ENCODE measurements around the gene SLC5A3.
A peak's percentile ranks its signal among the peaks of the same experiment; 100 is the strongest.

SLC5A3 gene

DNA sequence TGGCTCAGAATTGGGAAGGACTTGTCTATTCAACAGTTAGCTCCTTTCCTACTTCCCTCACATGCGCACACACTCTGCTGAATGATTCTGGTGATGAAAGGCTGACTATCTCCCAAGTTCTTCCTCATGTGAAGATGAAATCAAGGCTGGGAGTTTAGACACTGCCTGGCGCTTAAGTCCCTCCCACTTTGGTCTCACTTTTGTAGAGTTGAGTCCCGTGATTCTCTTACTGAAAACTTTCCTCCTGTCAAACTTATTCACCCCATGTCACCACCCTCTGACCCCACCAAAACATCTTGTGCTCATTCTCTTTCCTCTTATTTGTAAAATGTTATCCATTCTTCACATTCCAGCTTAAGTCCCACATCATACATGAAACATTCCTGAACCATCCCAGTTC is 8.4 kb upstream of the SLC5A3 start:
- Histone ChIP-seq H3K4me3 (ENCODE audit: low read length in 2 of 2) (no peak overlapping the region), H3K36me3 (ENCODE audit: control insufficient read depth in 2 of 2, insufficient read depth in 2 of 2, low read length in 2 of 2) (no peaks in the 10 kb centered on the region), H3K27ac (ENCODE audit: low read depth in 2 of 2, low read length in 2 of 2) (no peak overlapping the region), H3K27me3 (ENCODE audit: control insufficient read depth in 2 of 2, insufficient read depth in 2 of 2, low read length in 2 of 2) (no peaks in the 10 kb centered on the region), H3K9me3 (ENCODE audit: control insufficient read depth in 2 of 2, low read length in 2 of 2) (no peaks in the 10 kb centered on the region), H3K4me1 (ENCODE audit: control insufficient read depth in 2 of 2, insufficient read depth in 2 of 2, low read length in 2 of 2) (no peaks in the 10 kb centered on the region), H3K9ac (ENCODE audit: low read depth in 1 of 2, low read length in 2 of 2) (no peak overlapping the region)

DNA sequence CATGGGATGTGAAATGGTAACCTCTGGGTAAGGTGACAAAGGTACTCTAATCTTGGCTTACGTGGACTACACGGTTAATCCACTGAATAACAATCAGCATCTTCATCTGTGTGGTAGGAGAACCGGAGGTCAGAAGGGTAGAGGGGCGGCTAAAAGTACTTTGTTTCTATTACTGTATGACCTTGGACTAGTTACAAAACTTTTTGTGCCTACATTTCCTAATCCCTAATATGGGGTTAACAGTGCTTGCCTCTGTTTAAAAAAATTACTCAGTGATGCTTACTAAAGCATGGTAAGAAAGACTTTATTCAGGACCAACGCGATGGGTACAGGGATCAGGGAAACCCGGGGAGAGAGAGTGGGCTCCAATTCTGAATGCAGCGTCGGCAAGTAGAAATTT is 1.7 kb upstream of the SLC5A3 start:
- H3K36me3 ChIP-seq (ENCODE audit: control insufficient read depth in 2 of 2, insufficient read depth in 2 of 2, low read length in 2 of 2) = no peaks in the 10 kb centered on the region
- no peaks in the 10 kb centered on the region for H3K9me3 ChIP-seq (ENCODE audit: control insufficient read depth in 2 of 2, low read length in 2 of 2)
- H3K9ac ChIP-seq (ENCODE audit: low read depth in 1 of 2, low read length in 2 of 2) = no peak overlapping the region
- H3K4me3 ChIP-seq (ENCODE audit: low read length in 2 of 2) = no peak overlapping the region
- H3K27me3 ChIP-seq (ENCODE audit: control insufficient read depth in 2 of 2, insufficient read depth in 2 of 2, low read length in 2 of 2) = no peaks in the 10 kb centered on the region
- H3K4me1 ChIP-seq (ENCODE audit: control insufficient read depth in 2 of 2, insufficient read depth in 2 of 2, low read length in 2 of 2) = peaks cover 16 to 21% of the 10 kb centered on the region in 2 donors
- no peak overlapping the region for H3K27ac ChIP-seq (ENCODE audit: low read depth in 2 of 2, low read length in 2 of 2)

DNA sequence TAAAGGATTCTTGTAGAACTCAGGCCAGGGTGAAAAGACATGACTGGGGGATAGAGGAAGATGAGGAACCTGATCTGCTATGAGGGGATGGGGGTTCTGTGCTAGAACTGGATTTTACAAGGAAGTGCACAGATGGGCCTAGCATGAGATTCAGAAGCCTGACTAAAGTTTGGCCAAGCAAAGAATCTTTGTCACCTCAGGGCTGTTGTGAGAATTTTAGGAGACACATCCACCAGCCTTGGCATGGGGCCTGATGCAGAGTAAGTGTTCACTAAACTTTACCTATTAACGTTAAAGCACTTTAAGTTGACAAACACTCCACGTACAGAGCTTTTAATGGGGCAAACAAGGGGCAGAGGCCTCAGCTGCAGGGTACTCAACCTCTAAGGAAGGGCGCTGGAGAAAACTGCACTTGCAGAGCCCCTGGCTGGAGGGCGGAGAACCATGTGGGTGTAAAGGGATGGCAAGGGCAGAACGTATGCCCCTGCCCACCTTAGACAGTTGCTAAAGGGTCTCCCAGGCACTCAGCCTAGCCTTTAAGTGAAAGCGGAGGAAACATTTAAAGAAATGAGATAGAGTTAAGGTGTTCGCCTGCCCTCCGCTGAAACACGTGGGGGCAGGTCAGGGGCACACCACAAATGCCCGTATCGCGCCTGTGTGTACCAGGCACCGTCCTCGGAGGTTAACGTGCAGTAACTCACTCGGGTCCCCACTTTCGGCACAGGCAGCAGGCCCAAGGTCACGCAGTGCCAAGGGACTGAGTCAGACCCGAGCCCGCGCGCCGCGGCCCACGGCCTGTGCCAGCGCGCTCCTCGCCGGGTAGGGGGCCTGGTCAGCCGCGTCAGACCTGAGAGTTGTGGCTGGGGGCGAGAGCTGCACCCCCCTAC is 990 bp upstream of the SLC5A3 start:
- no peaks in the 10 kb centered on the region for H3K27me3 ChIP-seq (ENCODE audit: control insufficient read depth in 2 of 2, insufficient read depth in 2 of 2, low read length in 2 of 2)
- H3K27ac ChIP-seq (ENCODE audit: low read depth in 2 of 2, low read length in 2 of 2) = peak overlapping the region; percentile 69 to 70

DNA sequence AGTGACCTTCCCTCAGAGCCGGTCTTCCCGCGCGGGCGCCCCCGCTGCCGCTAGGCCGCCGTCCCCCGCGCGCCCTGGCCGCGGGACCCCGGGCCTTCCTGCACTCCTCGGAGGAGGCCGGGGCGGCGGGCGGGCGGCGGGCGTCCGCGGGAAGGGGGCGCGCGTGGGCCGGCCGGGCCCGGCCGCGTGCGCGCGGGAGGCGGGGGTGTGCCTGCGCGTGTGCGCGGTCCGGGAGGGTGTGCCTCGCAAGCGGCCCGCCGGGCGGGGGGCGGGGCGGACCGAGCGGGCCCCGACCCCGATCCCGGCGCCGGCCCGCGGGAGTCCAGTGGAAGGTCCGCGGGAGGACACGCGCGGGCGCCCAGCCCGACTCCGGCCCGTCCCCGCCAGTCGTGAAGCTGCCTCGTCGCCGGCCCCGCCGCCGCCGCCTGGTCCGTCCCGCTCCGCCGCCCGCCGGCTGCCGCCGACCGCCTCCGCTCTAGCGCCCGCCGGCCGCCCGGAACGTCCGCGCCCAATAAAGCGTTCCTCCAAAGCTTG is 438 bp downstream of the SLC5A3 start:
- Histone ChIP-seq H3K9me3 (ENCODE audit: control insufficient read depth in 2 of 2, low read length in 2 of 2) (no peaks in the 10 kb centered on the region), H3K9ac (ENCODE audit: low read depth in 1 of 2, low read length in 2 of 2) (peak overlapping the region; percentile 65 to 84), H3K27ac (ENCODE audit: low read depth in 2 of 2, low read length in 2 of 2) (peak overlapping the region; percentile 87 to 92), H3K4me1 (ENCODE audit: control insufficient read depth in 2 of 2, insufficient read depth in 2 of 2, low read length in 2 of 2) (peaks cover 20 to 31% of the 10 kb centered on the region in 2 donors), H3K4me3 (ENCODE audit: low read length in 2 of 2) (peak overlapping the region; percentile 79 to 90), H3K27me3 (ENCODE audit: control insufficient read depth in 2 of 2, insufficient read depth in 2 of 2, low read length in 2 of 2) (no peaks in the 10 kb centered on the region), H3K36me3 (ENCODE audit: control insufficient read depth in 2 of 2, insufficient read depth in 2 of 2, low read length in 2 of 2) (no peaks in the 10 kb centered on the region)

More for the DNA sequence above, 990 bp upstream of the SLC5A3 start:
- Histone ChIP-seq H3K36me3 (ENCODE audit: control insufficient read depth in 2 of 2, insufficient read depth in 2 of 2, low read length in 2 of 2) (no peaks in the 10 kb centered on the region), H3K9ac (ENCODE audit: low read depth in 1 of 2, low read length in 2 of 2) (peak overlapping the region; percentile 60 to 74), H3K9me3 (ENCODE audit: control insufficient read depth in 2 of 2, low read length in 2 of 2) (no peaks in the 10 kb centered on the region), H3K4me1 (ENCODE audit: control insufficient read depth in 2 of 2, insufficient read depth in 2 of 2, low read length in 2 of 2) (peaks cover 16 to 21% of the 10 kb centered on the region in 2 donors), H3K4me3 (ENCODE audit: low read length in 2 of 2) (peak overlapping the region; percentile 68 to 74)

DNA sequence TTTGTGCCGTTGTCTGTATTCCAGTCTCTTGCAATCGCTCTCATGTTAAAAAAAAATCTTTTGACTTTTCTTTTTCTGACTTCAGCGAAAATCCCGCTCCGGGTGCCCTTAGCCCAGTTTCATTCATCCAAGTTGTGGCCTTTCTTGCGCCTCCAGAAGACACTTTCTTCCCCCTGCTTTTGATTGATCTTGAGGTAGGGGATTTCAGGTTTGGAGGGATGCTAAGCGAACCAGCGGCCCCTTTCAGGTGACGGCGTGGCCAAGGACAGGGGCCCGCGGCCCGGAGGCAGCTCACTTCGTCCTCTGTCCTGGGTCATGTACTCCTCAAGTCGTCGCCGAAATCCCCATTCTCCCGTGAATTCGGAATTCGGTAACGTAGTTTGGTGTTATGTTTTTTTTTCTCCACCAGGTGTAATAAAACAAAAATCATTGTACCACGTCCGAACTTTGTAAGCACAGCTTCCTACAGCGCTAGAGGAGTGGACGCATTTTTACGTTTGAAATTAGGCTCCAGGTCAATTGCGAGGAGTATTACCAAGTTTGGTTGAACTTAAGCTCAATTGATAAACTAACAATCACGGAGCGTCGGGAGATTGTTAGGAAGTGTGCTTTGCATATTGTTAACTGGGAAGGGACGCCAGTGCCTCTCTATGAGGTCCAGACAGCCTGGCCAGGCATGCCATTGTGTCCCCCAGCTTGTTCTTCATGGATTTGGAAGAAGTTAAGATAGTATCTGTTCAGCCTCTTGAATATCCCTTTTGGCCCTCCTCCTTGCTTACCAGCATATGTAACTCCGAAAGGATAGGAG is 1.1 kb downstream of the SLC5A3 start:
- H3K9me3 ChIP-seq (ENCODE audit: control insufficient read depth in 2 of 2, low read length in 2 of 2) = no peaks in the 10 kb centered on the region
- H3K9ac ChIP-seq (ENCODE audit: low read depth in 1 of 2, low read length in 2 of 2) = peak overlapping the region; percentile 65 to 83
- H3K27ac ChIP-seq (ENCODE audit: low read depth in 2 of 2, low read length in 2 of 2) = peak overlapping the region; percentile 56 to 60
- no peaks in the 10 kb centered on the region for H3K36me3 ChIP-seq (ENCODE audit: control insufficient read depth in 2 of 2, insufficient read depth in 2 of 2, low read length in 2 of 2)
- peak overlapping the region; percentile 68 to 75 for H3K4me3 ChIP-seq (ENCODE audit: low read length in 2 of 2)
- no peaks in the 10 kb centered on the region for H3K27me3 ChIP-seq (ENCODE audit: control insufficient read depth in 2 of 2, insufficient read depth in 2 of 2, low read length in 2 of 2)
- peaks cover 20 to 36% of the 10 kb centered on the region in 2 donors for H3K4me1 ChIP-seq (ENCODE audit: control insufficient read depth in 2 of 2, insufficient read depth in 2 of 2, low read length in 2 of 2)

DNA sequence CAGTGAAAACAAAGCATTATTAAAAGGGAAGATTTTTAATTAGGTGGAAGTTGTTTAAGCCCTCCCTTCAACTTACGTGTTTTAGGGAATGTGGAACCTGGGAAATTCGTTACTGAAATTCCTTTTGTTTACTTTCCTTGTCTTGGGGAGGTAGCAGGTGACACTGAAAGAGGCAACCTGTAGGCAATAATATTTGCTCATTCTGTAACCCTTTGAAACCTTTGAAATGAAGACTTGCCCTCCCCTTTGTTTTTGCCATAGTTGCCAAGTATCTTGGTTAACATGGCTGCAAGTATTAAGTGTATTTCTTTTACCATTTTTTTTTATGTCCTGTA is 1.7 kb downstream of the SLC5A3 start:
- peak overlapping the region; percentile 65 to 83 for H3K9ac ChIP-seq (ENCODE audit: low read depth in 1 of 2, low read length in 2 of 2)
- H3K4me3 ChIP-seq (ENCODE audit: low read length in 2 of 2) = peak overlapping the region; percentile 68 to 75

DNA sequence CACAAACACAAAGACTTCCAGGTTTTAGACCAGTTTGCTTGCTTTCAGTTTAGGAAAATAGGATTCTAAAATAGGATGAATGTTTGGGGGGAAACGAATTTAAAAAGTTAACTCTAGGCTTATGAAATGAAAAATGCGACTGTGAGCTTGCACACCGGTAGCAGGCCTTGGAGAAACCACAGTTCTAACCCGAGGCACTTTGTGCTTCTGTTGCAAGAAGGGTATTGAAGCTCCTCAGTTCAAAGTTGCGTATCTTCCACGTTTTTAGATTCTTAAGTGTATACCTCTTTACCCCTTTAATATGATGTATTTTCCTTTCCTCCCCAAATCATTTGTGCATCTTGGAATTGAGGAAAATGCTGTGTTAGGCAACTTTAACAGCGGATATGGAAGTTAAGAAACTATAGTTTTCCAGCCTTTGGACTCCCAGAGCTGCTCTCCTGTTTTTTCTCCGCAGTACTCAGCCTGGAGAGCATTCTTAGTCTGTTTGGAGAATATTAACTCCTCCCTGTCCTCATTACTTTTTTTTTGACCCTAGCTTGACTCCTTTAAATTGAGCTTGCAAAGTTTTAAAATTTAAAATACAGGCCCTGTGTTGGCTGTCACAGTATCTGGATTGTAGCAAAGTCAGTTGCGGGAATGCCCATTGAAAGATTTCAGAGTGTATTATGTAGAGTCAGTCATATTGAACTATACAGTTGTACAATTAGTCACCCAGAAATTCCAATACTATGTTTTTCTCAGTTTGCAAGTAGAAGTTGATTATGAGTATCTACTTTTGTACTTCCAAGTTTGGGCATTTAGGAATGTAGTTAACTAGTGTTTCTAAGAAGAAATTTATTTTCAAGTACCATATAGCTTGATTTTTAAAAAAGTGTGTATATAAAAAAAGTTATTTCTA is 2.6 kb downstream of the SLC5A3 start:
- no peaks in the 10 kb centered on the region for H3K27me3 ChIP-seq (ENCODE audit: control insufficient read depth in 2 of 2, insufficient read depth in 2 of 2, low read length in 2 of 2)
- no peaks in the 10 kb centered on the region for H3K9me3 ChIP-seq (ENCODE audit: control insufficient read depth in 2 of 2, low read length in 2 of 2)
- peak overlapping the region in 1 of 2 donors; percentile 75 for H3K4me3 ChIP-seq (ENCODE audit: low read length in 2 of 2)
- H3K9ac ChIP-seq (ENCODE audit: low read depth in 1 of 2, low read length in 2 of 2) = peak overlapping the region in 1 of 2 donors; percentile 7
- H3K27ac ChIP-seq (ENCODE audit: low read depth in 2 of 2, low read length in 2 of 2) = no peak overlapping the region
- H3K4me1 ChIP-seq (ENCODE audit: control insufficient read depth in 2 of 2, insufficient read depth in 2 of 2, low read length in 2 of 2) = peaks cover 20 to 47% of the 10 kb centered on the region in 2 donors
- H3K36me3 ChIP-seq (ENCODE audit: control insufficient read depth in 2 of 2, insufficient read depth in 2 of 2, low read length in 2 of 2) = no peaks in the 10 kb centered on the region

More for the DNA sequence above, 1.7 kb downstream of the SLC5A3 start:
- Histone ChIP-seq H3K36me3 (ENCODE audit: control insufficient read depth in 2 of 2, insufficient read depth in 2 of 2, low read length in 2 of 2) (no peaks in the 10 kb centered on the region), H3K27me3 (ENCODE audit: control insufficient read depth in 2 of 2, insufficient read depth in 2 of 2, low read length in 2 of 2) (no peaks in the 10 kb centered on the region), H3K27ac (ENCODE audit: low read depth in 2 of 2, low read length in 2 of 2) (peak overlapping the region; percentile 13 to 56), H3K9me3 (ENCODE audit: control insufficient read depth in 2 of 2, low read length in 2 of 2) (no peaks in the 10 kb centered on the region), H3K4me1 (ENCODE audit: control insufficient read depth in 2 of 2, insufficient read depth in 2 of 2, low read length in 2 of 2) (peaks cover 20 to 41% of the 10 kb centered on the region in 2 donors)

DNA sequence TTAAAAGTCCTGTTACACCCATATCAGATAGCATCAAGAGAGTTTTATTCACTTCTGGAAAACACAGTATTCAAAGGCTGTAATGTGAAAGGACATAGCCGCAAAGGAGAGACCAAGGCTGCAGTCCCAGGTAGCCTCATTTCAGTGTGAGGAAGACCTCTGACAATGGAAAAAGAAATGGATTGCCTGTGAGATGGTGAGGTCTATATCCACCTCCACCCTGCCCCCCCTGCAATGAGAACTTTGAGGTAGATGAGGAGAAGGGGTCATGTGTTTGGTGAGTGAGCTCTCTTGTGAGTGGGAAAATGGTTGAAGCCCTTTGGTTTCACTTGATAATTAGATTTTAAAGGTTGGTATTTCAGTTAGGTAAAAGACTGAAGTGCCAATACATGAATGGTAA is 3.5 kb downstream of the SLC5A3 start:
- Histone ChIP-seq H3K9me3 (ENCODE audit: control insufficient read depth in 2 of 2, low read length in 2 of 2) (no peaks in the 10 kb centered on the region), H3K27ac (ENCODE audit: low read depth in 2 of 2, low read length in 2 of 2) (no peak overlapping the region), H3K9ac (ENCODE audit: low read depth in 1 of 2, low read length in 2 of 2) (no peak overlapping the region), H3K36me3 (ENCODE audit: control insufficient read depth in 2 of 2, insufficient read depth in 2 of 2, low read length in 2 of 2) (no peaks in the 10 kb centered on the region), H3K4me3 (ENCODE audit: low read length in 2 of 2) (no peak overlapping the region), H3K27me3 (ENCODE audit: control insufficient read depth in 2 of 2, insufficient read depth in 2 of 2, low read length in 2 of 2) (no peaks in the 10 kb centered on the region), H3K4me1 (ENCODE audit: control insufficient read depth in 2 of 2, insufficient read depth in 2 of 2, low read length in 2 of 2) (peaks cover 20 to 54% of the 10 kb centered on the region in 2 donors)

DNA sequence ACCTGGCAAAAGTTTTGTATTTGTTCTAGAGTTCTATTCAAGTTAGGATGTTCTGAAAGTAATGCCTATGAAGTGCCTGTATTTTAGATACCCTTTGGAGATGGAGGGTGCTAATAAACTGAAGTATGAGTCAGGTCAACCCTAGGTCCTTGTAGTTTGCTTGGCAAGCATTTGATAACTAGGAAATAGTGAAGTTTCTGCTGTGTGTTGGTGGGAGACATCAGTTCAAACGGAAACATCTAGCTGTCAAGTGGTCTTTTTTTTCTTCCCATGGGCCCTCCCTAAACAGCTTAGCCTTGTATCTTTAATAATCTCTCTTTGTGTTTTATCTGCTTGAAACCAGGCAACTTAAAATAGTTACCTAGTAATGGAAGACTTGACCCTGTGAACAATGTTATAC is 4.5 kb downstream of the SLC5A3 start:
- Histone ChIP-seq H3K36me3 (ENCODE audit: control insufficient read depth in 2 of 2, insufficient read depth in 2 of 2, low read length in 2 of 2) (no peaks in the 10 kb centered on the region), H3K9ac (ENCODE audit: low read depth in 1 of 2, low read length in 2 of 2) (no peak overlapping the region), H3K27me3 (ENCODE audit: control insufficient read depth in 2 of 2, insufficient read depth in 2 of 2, low read length in 2 of 2) (no peaks in the 10 kb centered on the region), H3K4me1 (ENCODE audit: control insufficient read depth in 2 of 2, insufficient read depth in 2 of 2, low read length in 2 of 2) (peaks cover 17 to 59% of the 10 kb centered on the region in 2 donors), H3K4me3 (ENCODE audit: low read length in 2 of 2) (no peak overlapping the region), H3K9me3 (ENCODE audit: control insufficient read depth in 2 of 2, low read length in 2 of 2) (no peaks in the 10 kb centered on the region), H3K27ac (ENCODE audit: low read depth in 2 of 2, low read length in 2 of 2) (peak overlapping the region in 1 of 2 donors; percentile 28)

Measured in mucosa of rectum (tissue), 2 donors.